Left ventricle myocardium inferior (tissue), 1 donor: Measurements from ENCODE around the gene KIF13A. TPM values are rescaled to one million over a fixed set of nuclear protein-coding genes. Genes with fewer than 3 reads are reported as not detected.

Source experiments
- DNase-seq: peaks from one replicate; pipeline ENCODE4 v3.0.0-alpha.2; 2020
- H3K27ac ChIP-seq: fragments of 200-600 bp; replicated peaks from 2 replicates; pipeline ENCODE4 v1.8.0; 2021
- H3K27me3 ChIP-seq: fragments of 200-600 bp; 2 replicates; pipeline ENCODE4 v1.8.0; 2021; ENCODE audit warnings: low read depth
- H3K36me3 ChIP-seq: fragments of 200-600 bp; 2 replicates; pipeline ENCODE4 v1.8.0; 2021
- H3K4me1 ChIP-seq: fragments of 200-600 bp; 2 replicates; pipeline ENCODE4 v1.8.0; 2021
- H3K4me3 ChIP-seq: fragments of 200-600 bp; 2 replicates; pipeline ENCODE4 v1.8.0; 2021; ENCODE audit warnings: mild to moderate bottlenecking, moderate library complexity
- H3K9me3 ChIP-seq: fragments of 200-600 bp; replicated peaks from 2 replicates; pipeline ENCODE4 v1.8.0; 2021
- intact Hi-C: fragments of 100-400 bp; cut with micrococcal nuclease; formaldehyde crosslinking; loops from one replicate; pipeline ENCODE4 v1.11.0; 2022
- total RNA-seq: library from RNA; stranded (reverse); fragmentation: NEBNext Ultra II Directional; extraction: Animal tissue kit (Norgen Biotek cat#: 25700); gene quantifications from one replicate; pipeline ENCODE4 v1.2.1, GENCODE V29; 2021
- TF ChIP-seq, protein P1 (sequence below): fragments of 200-600 bp; IDR thresholded peaks from 2 replicates; pipeline ENCODE4 v1.8.0; 2021; ENCODE audit warnings: antibody characterized with exemption, mild to moderate bottlenecking, borderline replicate concordance
- donor health status: DM: no; HTN: yes; CAD: no; lungs with severe emphysema.

KIF13A gene
- total RNA-seq, 1 donor from 2014 or later, result 85.7 TPM

DNA sequence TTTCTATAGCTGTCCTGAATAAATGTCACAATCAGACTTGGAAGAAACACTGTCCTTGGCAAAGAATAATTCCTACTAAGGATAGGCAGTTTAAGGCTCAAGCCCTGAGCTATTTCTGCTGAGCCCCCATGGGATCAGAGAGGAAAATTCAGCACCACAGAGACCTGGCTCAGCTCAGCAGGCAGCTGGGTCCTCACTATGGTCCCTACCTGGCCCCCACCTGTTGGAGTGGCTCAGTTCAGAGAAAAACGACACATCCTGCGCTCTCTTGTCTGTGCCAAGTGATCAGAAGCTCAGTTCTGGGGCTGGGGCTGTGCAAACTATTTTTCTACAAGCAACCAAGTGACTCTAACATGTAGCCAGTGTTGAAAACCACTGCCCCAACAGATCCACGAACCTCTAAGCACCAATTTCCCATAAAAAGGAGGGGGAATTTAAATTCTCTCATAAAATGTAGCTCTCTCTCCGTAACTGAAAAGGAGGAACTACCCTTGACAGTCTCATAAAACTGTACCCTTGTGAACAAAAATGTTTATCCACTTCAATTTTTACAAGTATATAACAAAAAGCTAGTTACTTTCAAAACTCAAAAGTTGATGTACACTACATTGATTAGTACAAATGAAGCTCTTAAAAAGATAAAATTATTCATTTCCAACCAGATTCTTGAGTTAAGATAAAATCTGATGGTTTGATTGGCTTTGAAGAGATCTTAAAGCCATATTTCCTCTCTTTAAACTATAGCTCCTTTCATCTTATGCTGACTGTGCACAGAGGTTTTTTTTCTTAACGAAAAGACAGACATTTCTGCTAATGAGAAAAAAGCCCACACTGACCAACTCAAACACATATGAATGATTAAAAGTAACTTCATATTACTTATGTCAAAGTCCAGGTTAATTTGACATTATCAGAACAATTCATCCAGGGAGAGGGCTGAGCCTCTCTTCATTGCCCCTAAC lies 52.0 kb downstream of the KIF13A start:
- intact Hi-C loops, result no loop called here
- H3K4me1 ChIP-seq, result peaks cover 72% of the 10 kb centered on the region
- H3K36me3 ChIP-seq, result no peaks in the 10 kb centered on the region
- H3K27ac ChIP-seq, result peak overlapping the region; percentile 84
- H3K27me3 ChIP-seq, result no peaks in the 10 kb centered on the region
- TF ChIP-seq, protein P1, sequence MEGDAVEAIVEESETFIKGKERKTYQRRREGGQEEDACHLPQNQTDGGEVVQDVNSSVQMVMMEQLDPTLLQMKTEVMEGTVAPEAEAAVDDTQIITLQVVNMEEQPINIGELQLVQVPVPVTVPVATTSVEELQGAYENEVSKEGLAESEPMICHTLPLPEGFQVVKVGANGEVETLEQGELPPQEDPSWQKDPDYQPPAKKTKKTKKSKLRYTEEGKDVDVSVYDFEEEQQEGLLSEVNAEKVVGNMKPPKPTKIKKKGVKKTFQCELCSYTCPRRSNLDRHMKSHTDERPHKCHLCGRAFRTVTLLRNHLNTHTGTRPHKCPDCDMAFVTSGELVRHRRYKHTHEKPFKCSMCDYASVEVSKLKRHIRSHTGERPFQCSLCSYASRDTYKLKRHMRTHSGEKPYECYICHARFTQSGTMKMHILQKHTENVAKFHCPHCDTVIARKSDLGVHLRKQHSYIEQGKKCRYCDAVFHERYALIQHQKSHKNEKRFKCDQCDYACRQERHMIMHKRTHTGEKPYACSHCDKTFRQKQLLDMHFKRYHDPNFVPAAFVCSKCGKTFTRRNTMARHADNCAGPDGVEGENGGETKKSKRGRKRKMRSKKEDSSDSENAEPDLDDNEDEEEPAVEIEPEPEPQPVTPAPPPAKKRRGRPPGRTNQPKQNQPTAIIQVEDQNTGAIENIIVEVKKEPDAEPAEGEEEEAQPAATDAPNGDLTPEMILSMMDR, result no peak
- DNase-seq, result no peak
- H3K9me3 ChIP-seq, result no peaks in the 10 kb centered on the region
- H3K4me3 ChIP-seq, result no peak overlapping the region

DNA sequence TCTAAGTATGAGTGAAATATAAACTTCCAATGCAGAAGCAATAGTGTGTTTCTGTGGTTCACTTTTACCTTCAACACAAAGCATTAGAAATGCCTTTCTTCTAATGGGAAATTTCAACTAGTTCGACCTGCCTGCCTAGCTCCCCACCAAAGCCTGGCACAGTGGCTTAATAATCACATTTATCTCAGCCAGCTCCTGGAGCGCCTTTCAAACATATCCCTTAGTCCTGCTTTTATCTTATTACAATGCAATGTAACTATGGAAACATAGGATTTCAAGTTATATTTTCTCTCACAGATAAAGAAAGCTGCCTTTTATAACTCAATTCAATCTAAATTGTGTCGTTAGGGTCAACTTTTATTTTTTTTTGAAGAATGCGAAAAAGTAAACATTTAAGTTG lies 53.7 kb downstream of the KIF13A start:
- TF ChIP-seq, protein P1, result no peak
- Histone ChIP-seq H3K27me3 (no peaks in the 10 kb centered on the region), H3K9me3 (no peaks in the 10 kb centered on the region), H3K4me3 (no peak overlapping the region), H3K4me1 (peaks cover 84% of the 10 kb centered on the region), H3K36me3 (no peaks in the 10 kb centered on the region), H3K27ac (peak overlapping the region; percentile 84)
- DNase-seq, result no peak
- intact Hi-C loops, result no loop called here

DNA sequence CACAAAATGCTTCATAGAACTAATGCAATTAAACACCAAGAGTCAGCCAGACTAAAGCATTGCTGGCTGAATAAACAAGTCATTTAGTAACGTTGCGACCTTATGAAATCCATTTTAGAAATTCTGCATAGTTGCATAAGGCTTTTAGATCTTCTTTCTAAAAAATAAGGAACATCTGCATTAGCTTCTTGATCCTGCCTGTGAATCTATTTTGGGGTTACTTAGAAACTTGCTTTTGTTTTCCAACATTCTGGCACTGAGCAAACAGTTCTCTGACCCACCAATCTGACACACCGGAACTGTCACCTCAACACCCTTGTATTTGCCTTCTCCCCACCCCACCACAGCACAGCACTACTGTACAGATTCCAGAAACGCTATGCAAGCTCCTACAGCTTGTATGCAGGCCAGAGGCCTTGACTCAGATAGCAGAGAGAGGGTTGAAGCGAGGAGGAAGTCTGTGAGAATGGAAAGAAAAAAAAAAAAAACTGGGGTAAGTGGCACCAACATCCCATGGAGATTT lies 55.0 kb downstream of the KIF13A start:
- peak; percentile 57 for DNase-seq
- Histone ChIP-seq H3K27ac (peak overlapping the region; percentile 84), H3K4me1 (peaks cover 96% of the 10 kb centered on the region), H3K4me3 (peak overlapping the region; percentile 2), H3K9me3 (no peaks in the 10 kb centered on the region), H3K27me3 (no peaks in the 10 kb centered on the region), H3K36me3 (no peaks in the 10 kb centered on the region)
- intact Hi-C loops, result no loop called here
- TF ChIP-seq, protein P1, result no peak

DNA sequence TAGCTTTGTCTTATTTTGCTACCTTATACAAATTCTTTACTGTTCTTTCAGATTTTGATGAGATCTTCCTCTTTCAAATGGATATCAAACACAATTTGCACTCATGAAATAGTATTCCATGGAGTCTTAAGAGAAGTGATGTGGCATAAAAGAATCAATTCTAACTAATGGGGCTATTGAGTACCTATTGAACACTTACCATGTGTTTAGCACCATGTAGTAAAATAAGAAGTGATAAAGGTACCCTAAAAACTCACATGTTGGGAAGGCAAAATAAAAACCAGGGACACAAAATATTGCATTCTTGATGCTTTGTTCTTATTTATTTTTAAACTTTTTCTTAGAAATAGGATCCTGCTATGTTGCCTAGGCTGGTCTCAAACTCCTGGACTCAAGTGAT lies 56.2 kb downstream of the KIF13A start:
- intact Hi-C loops, result no loop called here
- H3K27ac ChIP-seq, result peak overlapping the region; percentile 84
- TF ChIP-seq, protein P1, result no peak
- peaks cover 97% of the 10 kb centered on the region for H3K4me1 ChIP-seq
- no peak for DNase-seq
- H3K9me3 ChIP-seq, result no peaks in the 10 kb centered on the region
- H3K36me3 ChIP-seq, result no peaks in the 10 kb centered on the region
- H3K4me3 ChIP-seq, result no peak overlapping the region
- no peaks in the 10 kb centered on the region for H3K27me3 ChIP-seq

DNA sequence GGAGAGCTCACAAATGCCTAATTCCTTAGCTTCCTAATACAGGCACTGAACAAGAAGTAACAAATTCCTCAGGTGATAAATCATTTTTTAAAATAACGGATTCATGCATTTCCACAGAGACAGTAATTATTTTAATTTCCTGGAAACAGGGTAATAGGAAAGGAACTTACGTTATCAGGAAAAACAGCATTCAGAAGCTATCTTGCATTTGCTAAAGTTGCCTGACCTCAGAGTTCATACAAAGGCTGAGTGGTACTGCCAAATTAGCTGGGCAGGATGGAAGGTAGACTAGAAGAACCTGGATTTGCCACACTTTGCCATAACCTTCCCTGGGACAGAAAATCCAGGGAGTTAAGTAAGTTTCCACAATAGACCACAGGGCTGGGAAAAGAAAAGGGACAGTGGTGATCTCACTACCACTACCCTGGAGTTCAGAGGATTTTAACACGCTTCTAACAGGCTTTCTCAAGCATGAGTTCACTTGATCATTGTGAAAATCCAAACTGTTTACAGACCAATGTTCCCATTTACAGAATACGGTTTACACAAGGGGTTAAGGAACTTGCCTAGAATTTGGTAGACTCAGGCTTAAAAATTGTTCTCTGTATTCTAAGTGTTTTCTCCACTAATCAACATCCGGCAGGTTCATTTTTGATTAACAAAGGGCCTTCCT lies 57.0 kb downstream of the KIF13A start:
- Histone ChIP-seq H3K9me3 (no peaks in the 10 kb centered on the region), H3K4me1 (peaks cover 97% of the 10 kb centered on the region), H3K36me3 (no peaks in the 10 kb centered on the region), H3K27ac (peak overlapping the region; percentile 84), H3K27me3 (no peaks in the 10 kb centered on the region), H3K4me3 (no peak overlapping the region)
- intact Hi-C loops, result no loop called here
- DNase-seq, result no peak
- TF ChIP-seq, protein P1, result no peak
